IPS-15b (cell line): ENCODE results near the gene MAMLD1.

Source experiments
- H3K27me3 ChIP-seq: one replicate; pipeline ENCODE4 v1.6.1; 2013; ENCODE audit warnings: low read length; ENCODE audit not compliant: control insufficient read depth, insufficient read depth
- H3K36me3 ChIP-seq: one replicate; pipeline ENCODE4 v1.6.1; 2013; ENCODE audit warnings: low read length; ENCODE audit not compliant: control insufficient read depth, insufficient read depth
- H3K4me1 ChIP-seq: one replicate; pipeline ENCODE4 v1.6.1; 2013; ENCODE audit warnings: mild to moderate bottlenecking, low read length; ENCODE audit not compliant: control insufficient read depth, insufficient read depth
- H3K4me3 ChIP-seq: one replicate; pipeline ENCODE4 v1.5.1; 2013; ENCODE audit warnings: low read depth, low read length
- H3K9ac ChIP-seq: one replicate; pipeline ENCODE4 v1.6.1; 2013; ENCODE audit warnings: low read depth, mild to moderate bottlenecking, low read length
- H3K9me3 ChIP-seq: one replicate; pipeline ENCODE4 v1.6.1; 2013; ENCODE audit warnings: mild to moderate bottlenecking, low read length; ENCODE audit not compliant: control insufficient read depth, insufficient read depth

The MAMLD1 gene

GRCh38 chrX:150544835-150545770, 182.0 kb downstream of the MAMLD1 start:
- H3K36me3 ChIP-seq = no peaks in the 10 kb centered on the region
- peaks cover 4% of the 10 kb centered on the region for H3K4me1 ChIP-seq
- H3K4me3 ChIP-seq = no peak overlapping the region
- peaks cover 43% of the 10 kb centered on the region for H3K27me3 ChIP-seq
- peaks cover 7% of the 10 kb centered on the region for H3K9me3 ChIP-seq
- H3K9ac ChIP-seq = no peak overlapping the region

- Histone ChIP-seq H3K9ac (no peak overlapping the region), H3K27me3 (peaks cover 58% of the 10 kb centered on the region), H3K4me1 (peaks cover 4% of the 10 kb centered on the region), H3K36me3 (no peaks in the 10 kb centered on the region), H3K4me3 (no peak overlapping the region), H3K9me3 (peaks cover 7% of the 10 kb centered on the region)
These were observed 183.6 kb downstream of the MAMLD1 start for GRCh38 chrX:150546711-150547153.

GRCh38 chrX:150547375-150548115, 184.4 kb downstream of the MAMLD1 start:
- Histone ChIP-seq H3K4me1 (peaks cover 4% of the 10 kb centered on the region), H3K36me3 (no peaks in the 10 kb centered on the region), H3K4me3 (peak overlapping the region; percentile 46), H3K9me3 (peaks cover 7% of the 10 kb centered on the region), H3K9ac (no peak overlapping the region), H3K27me3 (peaks cover 66% of the 10 kb centered on the region)

- Histone ChIP-seq H3K36me3 (no peaks in the 10 kb centered on the region), H3K9me3 (peaks cover 7% of the 10 kb centered on the region), H3K4me1 (peaks cover 4% of the 10 kb centered on the region), H3K27me3 (peaks cover 73% of the 10 kb centered on the region), H3K4me3 (peak overlapping the region; percentile 46), H3K9ac (no peak overlapping the region)
These were observed 185.1 kb downstream of the MAMLD1 start for GRCh38 chrX:150548251-150548650.

GRCh38 chrX:150548684-150549083, 185.6 kb downstream of the MAMLD1 start:
- peaks cover 7% of the 10 kb centered on the region for H3K9me3 ChIP-seq
- peaks cover 4% of the 10 kb centered on the region for H3K4me1 ChIP-seq
- H3K9ac ChIP-seq = no peak overlapping the region
- H3K36me3 ChIP-seq = no peaks in the 10 kb centered on the region
- peaks cover 77% of the 10 kb centered on the region for H3K27me3 ChIP-seq
- no peak overlapping the region for H3K4me3 ChIP-seq

- H3K36me3 ChIP-seq = no peaks in the 10 kb centered on the region
- no peak overlapping the region for H3K4me3 ChIP-seq
- peaks cover 82% of the 10 kb centered on the region for H3K27me3 ChIP-seq
- peaks cover 4% of the 10 kb centered on the region for H3K4me1 ChIP-seq
- H3K9ac ChIP-seq = no peak overlapping the region
- H3K9me3 ChIP-seq = peaks cover 7% of the 10 kb centered on the region
These were observed 188.8 kb downstream of the MAMLD1 start for GRCh38 chrX:150551963-150552362.

- Histone ChIP-seq H3K27me3 (peaks cover 44% of the 10 kb centered on the region), H3K36me3 (no peaks in the 10 kb centered on the region), H3K9me3 (no peaks in the 10 kb centered on the region), H3K4me1 (peaks cover 2% of the 10 kb centered on the region), H3K4me3 (peak overlapping the region; percentile 30), H3K9ac (no peak overlapping the region)
These were observed 195.3 kb downstream of the MAMLD1 start for GRCh38 chrX:150558424-150558823.
